ENCODE data around the gene ANKRD36.
"Not testable (repeated sequence)": the region's sequence is repeated elsewhere in the genome, so short reads cannot be mapped to it uniquely, and the experiment has no call there.

Gene ANKRD36

GRCh38 chr2:97113050-97113881 is at the start of gene ANKRD36:
Gene ANKRD36, plus strand, starts transcription at chr2:97113153. Its CDS starts 587 bp downstream, at chr2:97113740.
- 0 out of 2 replicates have a peak, but pooled peaks have one; percentile 29 for TF ChIP-seq MYC (IDR thresholded peaks at IDR 0.05; ENCODE audit: low read depth, low read length)
- peak; percentile 45 for TF ChIP-seq CTCF (IDR thresholded peaks at IDR 0.05; ENCODE audit: low read depth, low read length)
- H3K4me3 ChIP-seq (ENCODE audit: low read depth, low read length), result peak within 1 kb of the TSS; percentile 82
- DNase-seq (ENCODE audit: low read depth), result peak; percentile 92

GRCh38 chr2:97066030-97066429 is 46.9 kb upstream of the ANKRD36 start:
- DNase-seq (ENCODE audit: low read depth); H3K4me3 ChIP-seq (ENCODE audit: low read depth, low read length): not testable (repeated sequence)

- DNase-seq (ENCODE audit: low read depth), result no peak
- no peak for TF ChIP-seq CTCF (IDR thresholded peaks at IDR 0.05; ENCODE audit: low read depth, low read length)
- no peak for TF ChIP-seq MYC (IDR thresholded peaks at IDR 0.05; ENCODE audit: low read depth, low read length)
- no peak for TF ChIP-seq MAX (IDR thresholded peaks at IDR 0.05; ENCODE audit: low read depth, low read length)
- no peak for TF ChIP-seq POLR2A (IDR thresholded peaks at IDR 0.05; ENCODE audit: extremely low read depth, insufficient read length)
- H3K4me3 ChIP-seq (ENCODE audit: low read depth, low read length), result no peak overlapping the region
These were observed 45.5 kb upstream of the ANKRD36 start for GRCh38 chr2:97067279-97068004.

- no peak for DNase-seq (ENCODE audit: low read depth)
- no peak overlapping the region for H3K4me3 ChIP-seq (ENCODE audit: low read depth, low read length)
- no peak for TF ChIP-seq POLR2A (IDR thresholded peaks at IDR 0.05; ENCODE audit: extremely low read depth, insufficient read length)
- no peak for TF ChIP-seq CTCF (IDR thresholded peaks at IDR 0.05; ENCODE audit: low read depth, low read length)
- no peak for TF ChIP-seq MYC (IDR thresholded peaks at IDR 0.05; ENCODE audit: low read depth, low read length)
- TF ChIP-seq MAX (IDR thresholded peaks at IDR 0.05; ENCODE audit: low read depth, low read length), result no peak
These were observed 44.9 kb upstream of the ANKRD36 start for GRCh38 chr2:97068074-97068473.

GRCh38 chr2:97068722-97069121 is 44.2 kb upstream of the ANKRD36 start:
- H3K4me3 ChIP-seq (ENCODE audit: low read depth, low read length); DNase-seq (ENCODE audit: low read depth): not testable (repeated sequence)

GRCh38 chr2:97070915-97071314 is 42.0 kb upstream of the ANKRD36 start:
- not testable (repeated sequence) for DNase-seq (ENCODE audit: low read depth); H3K4me3 ChIP-seq (ENCODE audit: low read depth, low read length)

GRCh38 chr2:97077213-97077612 is 35.7 kb upstream of the ANKRD36 start:
- DNase-seq (ENCODE audit: low read depth), result not testable (repeated sequence)

GRCh38 chr2:97080855-97081254 is 32.1 kb upstream of the ANKRD36 start:
- H3K4me3 ChIP-seq (ENCODE audit: low read depth, low read length), result not testable (repeated sequence)

More at GRCh38 chr2:97077213-97077612, 35.7 kb upstream of the ANKRD36 start:
- not testable (repeated sequence) for H3K4me3 ChIP-seq (ENCODE audit: low read depth, low read length)

GRCh38 chr2:97082206-97082605 is 30.7 kb upstream of the ANKRD36 start:
- DNase-seq (ENCODE audit: low read depth); H3K4me3 ChIP-seq (ENCODE audit: low read depth, low read length): not testable (repeated sequence)

More at GRCh38 chr2:97080855-97081254, 32.1 kb upstream of the ANKRD36 start:
- not testable (repeated sequence) for DNase-seq (ENCODE audit: low read depth)

GRCh38 chr2:97083516-97083915 is 29.4 kb upstream of the ANKRD36 start:
- not testable (repeated sequence) for H3K4me3 ChIP-seq (ENCODE audit: low read depth, low read length); DNase-seq (ENCODE audit: low read depth)

GRCh38 chr2:97085093-97085492 is 27.9 kb upstream of the ANKRD36 start:
- not testable (repeated sequence) for DNase-seq (ENCODE audit: low read depth); H3K4me3 ChIP-seq (ENCODE audit: low read depth, low read length)

GRCh38 chr2:97088706-97089105 is 24.2 kb upstream of the ANKRD36 start:
- H3K4me3 ChIP-seq (ENCODE audit: low read depth, low read length), result not testable (repeated sequence)

GRCh38 chr2:97092946-97093345 is 20.0 kb upstream of the ANKRD36 start:
- not testable (repeated sequence) for DNase-seq (ENCODE audit: low read depth); H3K4me3 ChIP-seq (ENCODE audit: low read depth, low read length)

More at GRCh38 chr2:97088706-97089105, 24.2 kb upstream of the ANKRD36 start:
- not testable (repeated sequence) for DNase-seq (ENCODE audit: low read depth)
